GM12878 (cell line): ENCODE results near the gene RGCC. TPM values are rescaled to one million over a fixed set of nuclear protein-coding genes. Genes with fewer than 3 reads are reported as not detected.

Experiments used
- ATAC-seq: fragments of 200-7000 bp; cut with Tn5 transposase; 3 replicates; pipeline ENCODE4 v1.9.1; 2020; ENCODE audit warnings: mild to moderate bottlenecking, moderate library complexity
- BruUV-seq: library from RNA; stranded (reverse); fragments of 400-500 nt; replicated peaks from 2 replicates; lab custom pipeline; 2021; lab: Mats Ljungman, UMichigan
- CTCF ChIA-PET: fragments of 300-600 bp; sonication (Branson Sonifier 250); formaldehyde crosslinking; extraction: SDS; loops from one replicate; lab custom pipeline; 2021; ENCODE audit warnings: inconsistent platforms; lab: Yijun Ruan, JAX
- POLR2A ChIA-PET: fragments of 350-600 bp; formaldehyde crosslinking; extraction: SDS; loops from one replicate; lab custom pipeline; 2021; ENCODE audit warnings: inconsistent platforms; lab: Charles Lee
- RAD21 ChIA-PET: fragments of 300-600 bp; sonication (Branson Sonifier 250); formaldehyde crosslinking; loops from one replicate; lab custom pipeline; 2023; ENCODE audit warnings: antibody characterized with exemption; ENCODE audit not compliant: unreplicated experiment; lab: Charles Lee
- SMC1A ChIA-PET: fragments of 300-600 bp; sonication (Branson Sonifier 250); formaldehyde crosslinking; loops from one replicate; lab custom pipeline; 2023; ENCODE audit not compliant: unreplicated experiment, uncharacterized antibody; lab: Charles Lee
- DNase-seq: peaks from one replicate; pipeline ENCODE4 v3.0.0-alpha.2; 2011; ENCODE audit warnings: low read depth, low spot score
- FAIRE-seq: peaks from 3 replicates; lab custom pipeline; 2011; peaks lifted over from hg19 to GRCh38; lab: Jason Lieb, UNC
- H2AFZ ChIP-seq: 2 replicates; pipeline ENCODE4 v1.6.0; 2011; ENCODE audit warnings: low read depth, low read length, control low read depth; ENCODE audit not compliant: control insufficient read depth
- H3K27ac ChIP-seq: 2 replicates; pipeline ENCODE4 v1.5.1; 2011; ENCODE audit warnings: control low read depth; ENCODE audit not compliant: control insufficient read depth, insufficient read depth
- H3K27me3 ChIP-seq, 2 experiments: replicated peaks in 1 of 2; 2 replicates each; pipeline versions ENCODE4 v1.6.0 to v1.6.1; 2011; ENCODE audit warnings: low read length in 1 of 2; ENCODE audit not compliant: control insufficient read depth in 2 of 2, insufficient read depth in 2 of 2
- H3K36me3 ChIP-seq, 2 experiments: 2 replicates each; pipeline ENCODE4 v1.5.1; 2011; ENCODE audit warnings: low read length in 1 of 2; ENCODE audit not compliant: control insufficient read depth in 2 of 2, insufficient read depth in 2 of 2
- H3K4me1 ChIP-seq: 2 replicates; pipeline ENCODE4 v1.6.1; 2011; ENCODE audit warnings: mild to moderate bottlenecking, low read length, moderate library complexity, mixed read lengths; ENCODE audit not compliant: control insufficient read depth, insufficient read depth
- H3K4me2 ChIP-seq: 2 replicates; pipeline ENCODE4 v1.6.0; 2011; ENCODE audit warnings: control low read depth; ENCODE audit not compliant: control insufficient read depth, insufficient read depth
- H3K4me3 ChIP-seq: fragments of 200-600 bp; sonication (generic); 2 replicates; pipeline ENCODE4 v1.5.1; 2016
- H3K79me2 ChIP-seq: 2 replicates; pipeline ENCODE4 v1.6.0; 2011; ENCODE audit warnings: low read length; ENCODE audit not compliant: control insufficient read depth, insufficient read depth
- H3K9ac ChIP-seq: 2 replicates; pipeline ENCODE4 v1.8.0; 2011; ENCODE audit warnings: low read length, control low read depth, mixed read lengths; ENCODE audit not compliant: control insufficient read depth, insufficient read depth
- H3K9me3 ChIP-seq: replicated peaks from 3 replicates; pipeline ENCODE4 v1.5.1; 2011; ENCODE audit warnings: mild to moderate bottlenecking, low read length; ENCODE audit not compliant: control insufficient read depth, insufficient read depth
- H4K20me1 ChIP-seq: 2 replicates; pipeline ENCODE4 v1.6.0; 2011; ENCODE audit not compliant: control insufficient read depth, insufficient read depth
- EED ChIP-seq: sonication (generic); IDR thresholded peaks from 2 replicates; pipeline ENCODE4 v1.6.1; 2016; ENCODE audit warnings: antibody characterized with exemption, low read depth
- EGR1 ChIP-seq, 2 experiments: IDR thresholded peaks; 1 replicate in 1 of 2; 2 replicates in 1 of 2; pipeline ENCODE4 v1.6.1; 2011 to 2012; ENCODE audit warnings: low read depth in 2 of 2, low read length in 2 of 2, borderline replicate concordance in 1 of 2, mild to moderate bottlenecking in 1 of 2, moderate library complexity in 1 of 2
- IKZF1 ChIP-seq: fragments of 450-650 bp; conservative IDR thresholded peaks from 2 replicates; pipeline ENCODE4 v1.6.1; 2017; ENCODE audit warnings: antibody characterized with exemption, mild to moderate bottlenecking
- IKZF2 ChIP-seq, 2 experiments: fragments of 450-650 bp; IDR thresholded peaks; 2 replicates each; pipeline ENCODE4 v1.6.1; 2017; ENCODE audit warnings: mild to moderate bottlenecking in 2 of 2, moderate library complexity in 2 of 2
- NFIC ChIP-seq: IDR thresholded peaks from 2 replicates; pipeline ENCODE4 v1.6.1; 2012; ENCODE audit warnings: low read depth, mild to moderate bottlenecking, inconsistent platforms, low read length, moderate library complexity
- PAX8 ChIP-seq: fragments of 450-650 bp; IDR thresholded peaks from 2 replicates; pipeline ENCODE4 v1.6.1; 2017; ENCODE audit warnings: mild to moderate bottlenecking, moderate library complexity
- SPI1 ChIP-seq: IDR thresholded peaks from 2 replicates; pipeline ENCODE4 v1.6.1; 2011; ENCODE audit warnings: low read depth, mild to moderate bottlenecking, low read length, moderate library complexity, borderline replicate concordance; ENCODE audit not compliant: insufficient read depth
- SREBF2 ChIP-seq: IDR thresholded peaks from 2 replicates; pipeline ENCODE4 v1.6.1; 2012; ENCODE audit warnings: mild to moderate bottlenecking, low read length
- TCF12 ChIP-seq: IDR thresholded peaks from 2 replicates; pipeline ENCODE4 v1.6.1; 2011; ENCODE audit warnings: low read depth, mild to moderate bottlenecking, low read length
- ZNF274 ChIP-seq: IDR thresholded peaks from one replicate; pipeline ENCODE4 v1.8.0; 2011; ENCODE audit not compliant: insufficient read length, insufficient read depth
- WGBS: methylation state at CpG from one replicate; pipeline ENCODE4 v1.1.6; 2016; ENCODE audit warnings: low lambda C conversion rate; ENCODE audit not compliant: insufficient replicate concordance, insufficient coverage; ENCODE audit errors: missing lambda C conversion rate; 5-methylcytosine and 5-hydroxymethylcytosine counted together
- in situ Hi-C: fragments of 300-500 bp; cut with MboI; formaldehyde crosslinking; loops from 9 replicates; pipeline ENCODE4 v1.14.3; 2018; ENCODE audit warnings: mixed read lengths
- intact Hi-C: fragments of 100-400 bp; cut with micrococcal nuclease; formaldehyde crosslinking; loops from one replicate; pipeline ENCODE4 v1.14.2; 2022; ENCODE audit not compliant: unreplicated experiment
- polyA plus RNA-seq, 11 experiments: library from polyadenylated mRNA; depleted of rRNA in 4 of 11; unstranded in 6 of 11; stranded (reverse) in 5 of 11; fragments of >200 nt; fragmentation: Nextera tagmentation in 4 of 11; fragmentation: Illumina TruSeq in 1 of 11; extraction: Ambion mirVana in 4 of 11; extraction: Trizol in 1 of 11; gene quantifications; 1 replicate in 1 of 11; 2 replicates in 10 of 11; pipeline versions ENCODE4 v1.2.1 to v1.2.3, GENCODE V29; 2011 to 2016; ENCODE audit warnings: inconsistent platforms in 2 of 11, missing spikeins in 2 of 11, low read depth in 1 of 11
- total RNA-seq, 4 experiments: library from RNA; depleted of rRNA in 3 of 4; stranded (reverse); fragments of >200 nt in 3 of 4; fragmentation: Illumina TruSeq in 1 of 4; extraction: Trizol in 1 of 4; gene quantifications; 2 replicates each; pipeline versions ENCODE4 v1.2.1 to v1.2.3, GENCODE V29; 2013 to 2021
- TF ChIP-seq, protein P1 (sequence below): fragments of 450-650 bp; conservative IDR thresholded peaks from 2 replicates; pipeline ENCODE4 v1.6.1; 2017; ENCODE audit warnings: mild to moderate bottlenecking, moderate library complexity
- TF ChIP-seq, protein P2 (sequence below): IDR thresholded peaks from 2 replicates; pipeline ENCODE4 v1.6.1; 2012; ENCODE audit warnings: low read length, inconsistent platforms

Gene RGCC
- total and polyA plus RNA-seq, 10 of the 15 experiments (the other 5 are each of a cell fraction or from before 2014, with no cell fraction given) = 0.41 to 19.4 (median 9.9) TPM

DNA sequence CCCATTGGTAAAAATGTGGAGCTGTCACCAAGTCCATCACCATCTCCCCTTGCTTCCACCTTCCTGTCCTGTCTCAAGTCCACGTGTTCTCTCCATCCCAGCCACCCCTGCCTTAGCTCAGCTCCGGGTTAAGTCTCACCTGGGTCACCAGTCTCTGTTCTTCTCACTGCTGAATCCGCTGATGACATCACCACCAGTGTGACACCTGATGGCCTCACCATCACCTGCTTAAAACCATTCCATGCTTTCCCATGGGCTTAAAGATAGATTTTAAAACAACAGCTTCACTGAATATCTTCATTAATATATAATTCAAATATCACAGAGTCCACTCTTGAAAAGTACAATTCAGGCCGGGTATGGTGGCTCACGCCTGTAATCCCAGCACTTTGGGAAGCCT is 42.1 kb downstream of the RGCC start (continued):
- TF ChIP-seq SREBF2 = no peak

DNA sequence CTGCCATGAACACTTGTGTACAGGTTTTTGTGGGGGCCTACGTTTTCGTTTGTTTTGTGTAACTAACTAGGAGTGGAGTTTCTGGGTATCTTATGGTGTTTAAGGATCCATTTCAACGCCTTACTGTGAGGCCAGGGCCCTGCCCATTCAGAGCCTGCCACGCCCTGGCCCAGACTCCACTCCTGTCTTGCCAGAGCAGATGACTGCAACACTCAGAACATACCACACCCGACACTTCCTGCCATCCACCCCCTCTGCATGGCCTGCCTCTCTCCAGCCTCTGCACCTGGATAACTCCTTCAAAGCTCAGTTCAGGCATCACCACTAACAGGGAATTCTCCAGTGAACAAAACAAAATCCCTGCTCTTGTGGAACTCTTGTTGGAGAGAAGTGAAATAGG is 43.2 kb downstream of the RGCC start:
- no peaks in the 10 kb centered on the region for H3K27me3 ChIP-seq
- H3K4me1 ChIP-seq = peaks cover 55% of the 10 kb centered on the region
- no peaks in the 10 kb centered on the region; the same call in 1 of the 3 replicates for H3K9me3 ChIP-seq
- peak overlapping the region; percentile 22 for H3K4me2 ChIP-seq
- DNase-seq (no peak), ATAC-seq (peak; percentile 64), FAIRE-seq (no peak)
- SMC1A ChIA-PET = no interaction called here
- H3K27ac ChIP-seq = peak overlapping the region; percentile 63; the same call in 1 of the 2 replicates
- 22% methylated on average over 5 of the region's 5 CpGs for WGBS
- RAD21 ChIA-PET = no interaction called here
- no peak overlapping the region for H2AFZ ChIP-seq
- no peak overlapping the region for H3K4me3 ChIP-seq
- no peak for TF ChIP-seq ZNF274
- TF ChIP-seq TCF12 = no peak
- 0 out of 3 replicates have a peak, but pooled peaks of 1 of the 2 experiments have one; percentile 22 for TF ChIP-seq EGR1 (IDR thresholded peaks at IDR 0.05; ENCODE audit: borderline replicate concordance in 1 of 2, low read depth in 2 of 2, low read length in 2 of 2)
- in situ Hi-C loops = no loop called here
- BruUV-seq = no TSS peak
- no peaks in the 10 kb centered on the region for H3K36me3 ChIP-seq
- POLR2A ChIA-PET = no interaction called here
- H3K9ac ChIP-seq = no peak overlapping the region
- H4K20me1 ChIP-seq = no peaks in the 10 kb centered on the region
- intact Hi-C loops = no loop called here
- no peaks in the 10 kb centered on the region for H3K79me2 ChIP-seq
- CTCF ChIA-PET = no interaction called here

DNA sequence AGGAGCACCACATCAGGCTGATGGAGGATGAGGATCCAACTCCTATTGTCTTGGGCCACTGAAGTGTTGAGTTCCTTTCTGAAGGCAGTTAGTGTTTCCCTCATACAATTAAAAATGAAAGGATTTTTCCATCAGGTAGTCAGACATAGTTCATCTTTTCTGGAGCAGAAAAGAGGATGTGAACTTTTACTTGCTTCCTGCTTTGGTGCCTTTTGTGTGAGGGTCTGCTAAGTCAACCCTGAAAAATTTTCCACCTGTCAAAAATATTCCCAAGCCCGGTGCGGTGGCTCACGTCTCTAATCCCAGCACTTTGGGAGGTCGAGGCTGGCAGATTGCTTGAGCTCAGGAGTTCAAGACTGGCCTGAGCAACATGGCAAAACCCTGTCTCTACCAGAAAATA is 43.9 kb downstream of the RGCC start:
- Histone ChIP-seq H3K27me3 (no peaks in the 10 kb centered on the region), H3K79me2 (no peaks in the 10 kb centered on the region), H3K9ac (no peak overlapping the region), H4K20me1 (no peaks in the 10 kb centered on the region), H3K4me3 (no peak overlapping the region), H3K4me2 (peak overlapping the region; percentile 6), H3K9me3 (no peaks in the 10 kb centered on the region; the same call in 1 of the 3 replicates), H2AFZ (peak overlapping the region; percentile 52; the same call in 1 of the 2 replicates), H3K27ac (peak overlapping the region; percentile 63), H3K36me3 (no peaks in the 10 kb centered on the region), H3K4me1 (peaks cover 53% of the 10 kb centered on the region)
- in situ Hi-C loops = no loop called here
- DNase-seq (no peak), ATAC-seq (no peak; the same call in none of the 3 replicates), FAIRE-seq (no peak)
- RAD21 ChIA-PET = no interaction called here
- WGBS = 16% methylated on average over 4 of the region's 4 CpGs
- no TSS peak for BruUV-seq
- intact Hi-C loops = no loop called here
- TF ChIP-seq SPI1 (peak; percentile 67), EED (peak; percentile 50; the same call in 1 of the 2 replicates), IKZF1 (peak; percentile 34; the same call in 1 of the 2 replicates), PAX8 (no peak), IKZF2 (IDR thresholded peaks at IDR 0.05) (peak in 1 of 2 experiments; percentile 34; a peak in 2 of 4 replicates), NFIC (peak; percentile 40; the same call in 1 of the 2 replicates)
- TF ChIP-seq, protein P1, sequence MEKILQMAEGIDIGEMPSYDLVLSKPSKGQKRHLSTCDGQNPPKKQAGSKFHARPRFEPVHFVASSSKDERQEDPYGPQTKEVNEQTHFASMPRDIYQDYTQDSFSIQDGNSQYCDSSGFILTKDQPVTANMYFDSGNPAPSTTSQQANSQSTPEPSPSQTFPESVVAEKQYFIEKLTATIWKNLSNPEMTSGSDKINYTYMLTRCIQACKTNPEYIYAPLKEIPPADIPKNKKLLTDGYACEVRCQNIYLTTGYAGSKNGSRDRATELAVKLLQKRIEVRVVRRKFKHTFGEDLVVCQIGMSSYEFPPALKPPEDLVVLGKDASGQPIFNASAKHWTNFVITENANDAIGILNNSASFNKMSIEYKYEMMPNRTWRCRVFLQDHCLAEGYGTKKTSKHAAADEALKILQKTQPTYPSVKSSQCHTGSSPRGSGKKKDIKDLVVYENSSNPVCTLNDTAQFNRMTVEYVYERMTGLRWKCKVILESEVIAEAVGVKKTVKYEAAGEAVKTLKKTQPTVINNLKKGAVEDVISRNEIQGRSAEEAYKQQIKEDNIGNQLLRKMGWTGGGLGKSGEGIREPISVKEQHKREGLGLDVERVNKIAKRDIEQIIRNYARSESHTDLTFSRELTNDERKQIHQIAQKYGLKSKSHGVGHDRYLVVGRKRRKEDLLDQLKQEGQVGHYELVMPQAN = no peak
- TF ChIP-seq, protein P2, sequence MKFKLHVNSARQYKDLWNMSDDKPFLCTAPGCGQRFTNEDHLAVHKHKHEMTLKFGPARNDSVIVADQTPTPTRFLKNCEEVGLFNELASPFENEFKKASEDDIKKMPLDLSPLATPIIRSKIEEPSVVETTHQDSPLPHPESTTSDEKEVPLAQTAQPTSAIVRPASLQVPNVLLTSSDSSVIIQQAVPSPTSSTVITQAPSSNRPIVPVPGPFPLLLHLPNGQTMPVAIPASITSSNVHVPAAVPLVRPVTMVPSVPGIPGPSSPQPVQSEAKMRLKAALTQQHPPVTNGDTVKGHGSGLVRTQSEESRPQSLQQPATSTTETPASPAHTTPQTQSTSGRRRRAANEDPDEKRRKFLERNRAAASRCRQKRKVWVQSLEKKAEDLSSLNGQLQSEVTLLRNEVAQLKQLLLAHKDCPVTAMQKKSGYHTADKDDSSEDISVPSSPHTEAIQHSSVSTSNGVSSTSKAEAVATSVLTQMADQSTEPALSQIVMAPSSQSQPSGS = peak; percentile 18; the same call in 1 of the 2 replicates
- POLR2A ChIA-PET = interaction anchor here (1.5 kb wide), 1 partner anchor 11 kb away, joined by 4 read pairs; no protein-coding TSS in a partner anchor
- SMC1A ChIA-PET = interaction anchor here (1.0 kb wide), 1 partner anchor 28 kb away, joined by 4 read pairs; no protein-coding TSS in a partner anchor
- CTCF ChIA-PET = no interaction called here
